Measurements from ENCODE around the gene STXBP6.
A peak's percentile ranks its signal among the peaks of the same experiment; 100 is the strongest.

Gene STXBP6

GRCh38 chr14:25046301-25046943 is 3.5 kb downstream of the STXBP6 start:
- Mint-ChIP-seq H3K4me3 (no peak overlapping the region), H3K27ac (no peak overlapping the region), H3K27me3 (peaks cover 40 to 80% of the 10 kb centered on the region in 2 donors)

DNA sequence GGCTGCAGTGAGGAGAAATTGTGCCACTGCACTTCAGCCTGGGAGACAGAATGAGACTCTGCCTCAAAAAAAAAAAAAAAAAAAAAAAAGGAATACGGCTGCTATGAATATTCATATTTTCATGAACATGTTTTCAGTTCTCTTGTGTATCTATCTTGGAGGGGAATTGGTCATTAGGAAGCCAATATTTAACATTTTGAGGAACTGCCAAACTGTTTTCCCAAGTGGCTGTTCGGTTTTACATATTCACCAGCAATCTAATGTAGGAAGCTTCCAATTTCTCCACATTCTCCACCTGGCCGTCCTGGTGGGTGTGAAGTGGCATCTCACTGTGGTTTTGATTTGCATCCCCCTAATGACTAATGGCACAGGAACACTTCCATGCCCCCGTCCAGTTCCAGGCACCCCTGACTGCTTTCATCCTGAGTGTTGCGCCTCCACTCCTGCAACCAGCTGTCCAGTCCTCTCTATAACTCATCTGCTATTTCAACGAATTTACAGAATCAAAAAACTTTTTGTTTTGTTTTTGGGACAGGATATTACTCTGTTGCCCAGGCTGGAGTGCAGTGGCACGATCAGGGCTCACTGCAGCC is 5.7 kb downstream of the STXBP6 start:
- no peak for ATAC-seq (replicated peaks)
- Mint-ChIP-seq H3K4me3 (no peak overlapping the region), H3K27me3 (peaks cover 26 to 70% of the 10 kb centered on the region in 2 donors), H3K9me3 (no peaks in the 10 kb centered on the region), H3K27ac (no peak overlapping the region), H3K4me1 (ENCODE audit: low read depth in 2 of 2) (peaks cover 0 to 4% of the 10 kb centered on the region in 2 donors), H3K36me3 (ENCODE audit: insufficient read depth) (peaks cover 3% of the 10 kb centered on the region)
- DNase-seq: no peak

More at GRCh38 chr14:25046301-25046943, 3.5 kb downstream of the STXBP6 start:
- ATAC-seq (replicated peaks): no peak
- no peaks in the 10 kb centered on the region for H3K9me3 Mint-ChIP-seq
- peaks cover 5% of the 10 kb centered on the region in 2 donors for H3K4me1 Mint-ChIP-seq (ENCODE audit: low read depth in 2 of 2)
- H3K36me3 Mint-ChIP-seq (ENCODE audit: insufficient read depth): peaks cover 3% of the 10 kb centered on the region
- no peak for DNase-seq

DNA sequence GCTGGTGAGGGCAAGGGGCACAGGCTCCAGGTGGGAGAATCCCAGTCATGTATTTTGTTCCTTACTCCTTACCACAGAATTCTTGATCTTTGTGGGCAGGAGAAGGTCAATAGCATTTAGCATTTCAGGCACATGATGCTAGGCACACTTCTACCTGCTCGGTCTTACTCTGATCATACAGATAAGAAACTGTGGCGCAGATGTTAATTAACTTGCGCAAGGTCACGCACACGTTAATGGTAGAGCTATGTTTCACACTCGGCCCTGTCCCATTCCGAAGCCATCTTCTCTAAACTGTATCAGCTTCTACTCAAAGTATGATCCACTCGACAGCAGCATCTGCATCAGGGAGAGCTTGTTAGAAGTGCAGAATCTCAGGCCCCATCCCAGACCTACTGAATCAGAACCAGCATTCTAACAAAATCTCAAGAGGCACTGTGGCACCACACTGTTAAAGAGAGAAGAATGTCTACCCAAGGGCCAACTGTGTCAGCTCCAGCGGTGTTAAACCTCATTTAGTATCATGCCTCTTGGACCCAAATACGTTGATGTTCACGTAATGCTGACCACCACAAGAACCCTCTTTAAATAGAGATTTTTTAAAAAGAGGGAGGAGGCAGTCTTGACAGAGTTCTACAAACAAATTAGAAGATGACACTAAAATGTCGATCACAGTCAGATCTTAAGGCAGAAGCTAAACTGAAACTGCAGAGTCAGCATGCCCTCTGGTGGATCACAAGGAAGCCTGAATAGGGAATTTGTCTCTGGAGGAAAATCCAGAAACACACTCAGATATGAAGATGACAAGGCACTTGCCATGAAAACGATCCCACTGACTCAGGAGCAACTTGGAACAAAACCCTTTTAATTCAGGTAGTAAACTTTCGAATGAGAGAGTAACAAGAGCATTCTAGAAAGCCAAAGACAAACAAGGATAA is 7.3 kb downstream of the STXBP6 start:
- Mint-ChIP-seq H3K4me1 (ENCODE audit: low read depth in 2 of 2) (no peaks in the 10 kb centered on the region), H3K27ac (no peak overlapping the region), H3K36me3 (ENCODE audit: insufficient read depth) (no peaks in the 10 kb centered on the region), H3K4me3 (no peak overlapping the region), H3K9me3 (peaks cover 0 to 8% of the 10 kb centered on the region in 2 donors), H3K27me3 (peaks cover 20 to 62% of the 10 kb centered on the region in 2 donors)
- DNase-seq (no peak), ATAC-seq (replicated peaks) (no peak)

DNA sequence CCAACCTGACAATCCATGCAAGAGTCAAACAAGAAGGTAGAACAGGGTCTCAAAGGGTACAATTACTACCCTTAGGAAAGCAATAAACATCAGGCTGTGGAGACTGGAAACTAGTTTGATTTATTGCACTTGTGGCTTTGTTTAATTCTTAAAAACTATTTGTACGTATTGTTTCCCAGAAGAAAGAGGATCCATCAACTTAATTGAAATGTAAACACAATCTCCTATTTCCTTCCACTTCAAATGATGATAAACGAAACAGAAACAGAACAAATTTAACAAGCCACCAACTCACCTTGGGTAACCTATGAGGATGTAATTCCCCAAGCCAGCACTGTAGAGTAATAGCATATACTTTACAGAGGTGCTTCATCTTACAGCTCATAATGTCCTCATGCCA is 8.0 kb downstream of the STXBP6 start:
- H3K4me1 Mint-ChIP-seq (ENCODE audit: low read depth in 2 of 2): no peaks in the 10 kb centered on the region
- H3K27me3 Mint-ChIP-seq: peaks cover 16 to 56% of the 10 kb centered on the region in 2 donors
- no peak overlapping the region for H3K27ac Mint-ChIP-seq
- DNase-seq (no peak), ATAC-seq (replicated peaks) (no peak)
- H3K4me3 Mint-ChIP-seq: no peak overlapping the region
- H3K9me3 Mint-ChIP-seq: peaks cover 0 to 8% of the 10 kb centered on the region in 2 donors
- no peaks in the 10 kb centered on the region for H3K36me3 Mint-ChIP-seq (ENCODE audit: insufficient read depth)

DNA sequence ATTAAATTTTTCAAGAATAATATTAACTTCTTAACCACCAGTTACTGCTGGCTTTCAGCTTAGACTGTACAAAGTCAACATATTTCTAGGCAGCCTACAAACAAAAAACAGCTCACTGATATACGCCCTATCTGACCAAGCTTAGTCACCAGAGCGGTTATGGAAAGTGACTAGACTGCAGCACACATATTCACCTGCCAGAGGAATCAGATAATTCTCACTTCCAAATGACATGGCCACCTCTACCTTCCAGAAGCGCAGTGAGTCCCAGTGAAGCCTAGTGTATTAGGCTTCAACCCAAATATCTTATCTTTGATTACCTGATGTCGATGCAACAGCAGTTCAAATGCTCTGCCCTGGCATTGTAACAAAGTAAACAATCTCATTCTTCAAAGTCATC is 8.5 kb downstream of the STXBP6 start:
- Mint-ChIP-seq H3K4me3 (no peak overlapping the region), H3K27ac (no peak overlapping the region)

DNA sequence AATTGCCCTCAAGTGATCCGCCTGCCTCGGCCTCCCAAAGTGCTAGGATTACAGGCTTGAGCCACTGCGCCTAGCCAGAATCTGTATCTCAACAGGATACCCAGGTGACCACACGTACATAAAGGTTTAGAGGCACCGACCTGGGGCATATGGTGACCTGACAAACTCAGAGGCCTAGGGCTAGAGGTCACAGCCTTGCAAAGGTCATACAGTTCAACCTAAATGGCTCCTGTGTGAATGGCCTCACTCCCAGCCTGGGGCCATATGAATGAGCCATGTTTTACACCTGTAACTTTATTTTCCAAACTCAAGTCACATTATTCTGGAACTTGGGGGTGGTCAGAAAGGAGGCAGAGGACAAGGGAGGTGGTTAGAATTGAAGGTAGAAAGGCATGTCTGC is 10.0 kb downstream of the STXBP6 start:
- Mint-ChIP-seq H3K36me3 (ENCODE audit: insufficient read depth) (no peaks in the 10 kb centered on the region), H3K27me3 (peaks cover 16 to 41% of the 10 kb centered on the region in 2 donors), H3K9me3 (peaks cover 0 to 8% of the 10 kb centered on the region in 2 donors), H3K27ac (no peak overlapping the region), H3K4me3 (no peak overlapping the region), H3K4me1 (ENCODE audit: low read depth in 2 of 2) (no peaks in the 10 kb centered on the region)
- no peak for DNase-seq
- no peak for ATAC-seq (replicated peaks)

More for the DNA sequence above, 8.5 kb downstream of the STXBP6 start:
- Mint-ChIP-seq H3K36me3 (ENCODE audit: insufficient read depth) (no peaks in the 10 kb centered on the region), H3K9me3 (peaks cover 0 to 8% of the 10 kb centered on the region in 2 donors), H3K4me1 (ENCODE audit: low read depth in 2 of 2) (no peaks in the 10 kb centered on the region), H3K27me3 (peaks cover 16 to 52% of the 10 kb centered on the region in 2 donors)
- ATAC-seq (replicated peaks) (no peak), DNase-seq (no peak)

DNA sequence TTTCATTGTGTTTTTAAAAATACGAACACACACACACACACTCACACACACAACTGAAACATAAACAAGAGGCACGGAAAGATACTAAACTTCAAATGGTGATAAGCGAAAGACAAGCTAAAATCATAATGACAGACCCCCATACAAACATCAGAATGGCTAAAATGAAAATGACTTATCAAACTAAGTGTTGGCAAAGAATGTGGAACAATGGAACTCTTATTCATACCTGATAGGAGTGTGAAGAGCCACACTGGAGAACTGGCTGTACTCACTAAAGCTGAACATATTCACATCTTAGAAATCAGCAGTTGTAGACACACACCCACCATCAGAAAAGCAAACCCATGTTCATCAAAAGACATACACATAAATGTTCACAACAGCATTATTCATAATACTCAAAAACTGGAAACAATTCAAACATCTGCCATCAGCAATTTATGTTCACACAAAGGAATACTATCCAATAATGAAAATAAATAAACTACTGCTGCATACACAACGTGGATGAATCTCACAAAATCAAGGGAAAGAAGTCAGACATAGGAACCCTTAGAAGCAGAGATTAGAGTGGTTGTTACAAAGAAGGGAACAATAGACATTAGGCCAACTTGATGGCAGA is 11.8 kb downstream of the STXBP6 start:
- H3K4me3 Mint-ChIP-seq: no peak overlapping the region
- no peaks in the 10 kb centered on the region for H3K4me1 Mint-ChIP-seq (ENCODE audit: low read depth in 2 of 2)
- H3K36me3 Mint-ChIP-seq (ENCODE audit: insufficient read depth): no peaks in the 10 kb centered on the region
- H3K27ac Mint-ChIP-seq: no peak overlapping the region
- H3K27me3 Mint-ChIP-seq: peaks cover 10 to 25% of the 10 kb centered on the region in 2 donors
- no peak for DNase-seq
- H3K9me3 Mint-ChIP-seq: peaks cover 0 to 8% of the 10 kb centered on the region in 2 donors
- no peak for ATAC-seq (replicated peaks)

GRCh38 chr14:25037032-25037431 is 12.9 kb downstream of the STXBP6 start:
- no peak for DNase-seq
- peaks cover 0 to 8% of the 10 kb centered on the region in 2 donors for H3K9me3 Mint-ChIP-seq
- ATAC-seq (replicated peaks): no peak
- peaks cover 10 to 16% of the 10 kb centered on the region in 2 donors for H3K27me3 Mint-ChIP-seq
- H3K27ac Mint-ChIP-seq: no peak overlapping the region
- H3K36me3 Mint-ChIP-seq (ENCODE audit: insufficient read depth): no peaks in the 10 kb centered on the region
- no peaks in the 10 kb centered on the region for H3K4me1 Mint-ChIP-seq (ENCODE audit: low read depth in 2 of 2)
- H3K4me3 Mint-ChIP-seq: no peak overlapping the region

DNA sequence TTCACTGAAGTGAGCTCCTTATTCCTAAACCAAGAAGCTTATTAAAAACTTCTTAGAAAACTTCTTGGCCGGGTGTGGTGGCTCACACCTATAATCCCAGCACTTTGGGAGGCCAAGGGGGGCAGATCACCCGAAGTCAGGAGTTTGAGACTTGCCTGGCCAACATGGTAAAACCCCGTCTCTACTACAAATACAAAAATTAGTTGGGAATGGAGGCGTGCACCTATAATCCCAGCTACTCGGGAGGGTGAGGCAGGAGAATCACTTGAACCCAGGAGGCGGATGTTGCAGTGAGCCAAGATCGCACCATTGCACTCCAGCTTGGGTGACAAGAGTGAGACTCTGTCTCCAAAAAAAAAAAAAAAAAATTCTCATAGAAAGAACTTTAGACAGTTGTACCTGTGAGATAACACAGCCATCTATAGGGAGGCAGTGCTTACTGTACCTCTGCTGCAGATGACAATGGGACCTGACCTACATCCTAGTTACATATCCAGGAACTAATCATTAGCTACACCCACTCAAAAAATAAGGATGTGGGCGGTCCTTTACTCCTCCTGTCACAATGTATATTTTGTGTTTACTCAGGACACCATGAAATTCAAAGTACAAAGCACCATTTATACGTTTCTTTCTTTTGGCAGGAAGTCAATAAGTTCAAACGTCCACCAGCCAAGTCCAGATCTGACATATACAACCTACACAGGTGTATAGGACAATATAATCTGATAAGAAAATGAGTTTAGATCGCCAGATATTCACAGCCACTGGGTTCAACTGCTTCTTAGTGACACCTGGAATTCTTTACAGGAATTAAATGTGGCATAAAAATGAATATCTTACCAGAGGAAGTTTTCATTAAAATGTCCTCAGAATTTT is 14.9 kb downstream of the STXBP6 start:
- no peaks in the 10 kb centered on the region for H3K4me1 Mint-ChIP-seq (ENCODE audit: low read depth in 2 of 2)
- DNase-seq (no peak), ATAC-seq (replicated peaks) (no peak)
- H3K27me3 Mint-ChIP-seq: peaks cover 10 to 13% of the 10 kb centered on the region in 2 donors
- H3K4me3 Mint-ChIP-seq: no peak overlapping the region
- H3K27ac Mint-ChIP-seq: no peak overlapping the region
- H3K36me3 Mint-ChIP-seq (ENCODE audit: insufficient read depth): no peaks in the 10 kb centered on the region
- peaks cover 0 to 8% of the 10 kb centered on the region in 2 donors for H3K9me3 Mint-ChIP-seq

DNA sequence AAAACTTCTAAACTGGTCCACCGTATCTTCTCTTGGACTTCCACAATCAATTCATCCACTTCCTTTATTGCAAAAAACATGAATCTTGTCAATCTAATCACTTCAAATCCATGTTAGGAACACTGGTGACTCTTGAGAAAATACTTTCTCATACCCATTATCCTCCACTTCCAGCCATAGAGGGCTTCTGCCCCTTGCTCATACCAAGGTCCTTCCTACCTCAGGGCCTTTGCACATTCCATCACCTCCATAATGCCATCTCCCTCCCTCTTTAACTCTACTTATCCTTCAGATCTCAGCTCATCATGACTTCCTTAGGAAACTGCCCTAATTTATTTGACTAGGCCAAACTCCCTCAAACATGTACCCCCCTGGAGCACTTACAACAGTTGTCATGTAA is 16.6 kb downstream of the STXBP6 start:
- Mint-ChIP-seq H3K9me3 (peaks cover 0 to 8% of the 10 kb centered on the region in 2 donors), H3K4me3 (no peak overlapping the region), H3K36me3 (ENCODE audit: insufficient read depth) (no peaks in the 10 kb centered on the region), H3K4me1 (ENCODE audit: low read depth in 2 of 2) (no peaks in the 10 kb centered on the region), H3K27ac (no peak overlapping the region), H3K27me3 (peaks cover 7 to 13% of the 10 kb centered on the region in 2 donors)
- DNase-seq (no peak), ATAC-seq (replicated peaks) (no peak)

DNA sequence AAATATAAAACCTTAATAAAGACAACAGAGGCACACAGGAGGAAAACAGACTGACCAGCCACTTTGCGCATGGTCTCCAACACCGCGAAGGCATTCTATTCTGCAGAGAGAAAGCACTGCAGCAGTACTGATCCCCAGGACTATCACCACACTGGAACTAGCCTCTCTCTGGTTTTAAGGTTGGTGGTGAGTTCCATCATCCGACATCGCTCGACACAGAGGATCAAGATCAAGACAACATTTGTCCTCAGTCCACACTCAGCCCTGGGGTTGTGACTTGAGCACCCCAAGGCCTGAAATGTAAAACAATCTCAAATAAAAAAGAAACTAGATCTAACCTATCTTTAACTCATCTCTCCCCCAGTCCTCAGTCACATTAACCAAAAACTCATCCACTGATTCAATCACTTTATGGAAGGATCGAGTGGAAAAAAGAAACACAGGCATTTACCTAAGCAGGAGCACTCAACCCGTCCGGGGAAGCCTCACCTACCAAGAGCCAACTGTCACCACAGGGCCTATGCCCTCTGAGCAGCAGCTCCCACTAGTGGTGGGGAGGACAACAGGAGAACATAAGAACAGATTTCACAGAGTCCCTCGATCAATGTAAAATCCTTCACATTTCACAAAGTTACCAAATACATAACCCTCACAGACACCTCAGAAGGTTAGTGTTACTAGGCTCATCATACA is 17.7 kb downstream of the STXBP6 start:
- Mint-ChIP-seq H3K27ac (no peak overlapping the region), H3K4me3 (no peak overlapping the region), H3K4me1 (ENCODE audit: low read depth in 2 of 2) (no peaks in the 10 kb centered on the region), H3K27me3 (peaks cover 0 to 5% of the 10 kb centered on the region in 2 donors), H3K9me3 (no peaks in the 10 kb centered on the region), H3K36me3 (ENCODE audit: insufficient read depth) (no peaks in the 10 kb centered on the region)
- no peak for ATAC-seq (replicated peaks)
- peak in 1 of 3 experiments; percentile 5 for DNase-seq

DNA sequence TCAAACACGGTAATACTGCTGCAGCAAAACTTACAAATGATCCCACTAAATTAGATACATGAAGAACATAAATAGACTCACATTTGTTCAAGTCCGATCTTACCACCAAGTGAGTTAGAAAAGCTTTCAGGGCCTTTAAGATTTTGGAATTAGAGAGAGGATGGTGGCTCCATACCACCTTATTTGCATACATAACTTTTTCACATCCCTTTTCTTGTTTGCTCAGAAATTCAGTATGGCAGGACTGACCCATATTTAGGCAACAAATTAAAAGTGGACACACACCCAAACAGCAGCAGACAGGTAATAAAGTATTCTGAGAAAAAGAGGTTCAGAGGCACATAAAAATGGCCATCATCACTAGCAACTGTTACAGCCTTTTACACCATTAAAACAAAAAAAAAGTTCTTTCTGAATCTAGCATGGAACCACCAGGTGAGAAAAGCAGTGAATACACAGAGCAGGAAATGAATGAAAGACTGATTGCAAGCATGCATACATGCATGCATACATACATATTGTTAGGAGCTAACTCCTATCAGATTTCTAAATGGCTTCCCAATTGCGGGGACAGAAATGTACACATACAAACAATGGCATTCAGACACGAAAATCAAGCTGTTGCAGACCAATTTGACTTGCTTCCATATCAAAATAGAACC is 23.3 kb downstream of the STXBP6 start:
- H3K4me1 Mint-ChIP-seq (ENCODE audit: low read depth in 2 of 2): no peaks in the 10 kb centered on the region
- ATAC-seq (replicated peaks) (no peak), DNase-seq (no peak)
- H3K9me3 Mint-ChIP-seq: no peaks in the 10 kb centered on the region
- H3K27me3 Mint-ChIP-seq: peaks cover 10 to 11% of the 10 kb centered on the region in 2 donors
- H3K4me3 Mint-ChIP-seq: no peak overlapping the region
- no peak overlapping the region for H3K27ac Mint-ChIP-seq
- no peaks in the 10 kb centered on the region for H3K36me3 Mint-ChIP-seq (ENCODE audit: insufficient read depth)
